Lower leg skin (tissue), 3 donors: Measurements from ENCODE around the gene CEACAM4.

Source experiments
- CTCF ChIP-seq, 3 donors: fragments of 450-650 bp; IDR thresholded peaks; one replicate each; pipeline ENCODE4 v1.5.1; 2016; ENCODE audit warnings: antibody characterized with exemption in 3 of 3, mild to moderate bottlenecking in 3 of 3, moderate library complexity in 2 of 3
- POLR2A ChIP-seq, 2 donors: fragments of 450-650 bp; IDR thresholded peaks; one replicate each; pipeline ENCODE4 v1.6.1; 2016 to 2017; ENCODE audit warnings: antibody characterized with exemption in 2 of 2, mild to moderate bottlenecking in 1 of 2, moderate library complexity in 1 of 2

DNA sequence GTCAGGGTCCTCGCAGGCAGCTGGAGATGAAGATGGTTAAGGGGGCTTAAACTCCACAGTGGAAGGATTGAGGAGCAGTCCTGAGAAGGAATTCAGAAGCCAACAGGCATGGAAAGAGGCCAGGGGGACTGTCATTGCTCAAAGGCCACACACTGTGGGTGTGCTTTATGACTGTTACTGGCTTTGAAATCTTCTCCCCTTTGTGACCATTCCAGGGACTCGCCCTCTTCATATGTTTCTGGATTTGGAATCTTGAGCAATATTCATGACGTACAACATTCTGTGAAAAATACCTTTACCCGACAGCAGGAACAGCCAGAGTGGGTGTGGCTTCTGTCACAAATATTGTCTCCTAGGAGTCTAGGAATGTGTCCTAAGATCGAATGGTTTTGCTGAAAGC is 44.6 kb upstream of the CEACAM4 start:
- no peak for TF ChIP-seq CTCF (IDR thresholded peaks at IDR 0.05)
- no peak for TF ChIP-seq POLR2A (IDR thresholded peaks at IDR 0.05)
